ENCODE data around the gene GYPC.

Gene GYPC

DNA sequence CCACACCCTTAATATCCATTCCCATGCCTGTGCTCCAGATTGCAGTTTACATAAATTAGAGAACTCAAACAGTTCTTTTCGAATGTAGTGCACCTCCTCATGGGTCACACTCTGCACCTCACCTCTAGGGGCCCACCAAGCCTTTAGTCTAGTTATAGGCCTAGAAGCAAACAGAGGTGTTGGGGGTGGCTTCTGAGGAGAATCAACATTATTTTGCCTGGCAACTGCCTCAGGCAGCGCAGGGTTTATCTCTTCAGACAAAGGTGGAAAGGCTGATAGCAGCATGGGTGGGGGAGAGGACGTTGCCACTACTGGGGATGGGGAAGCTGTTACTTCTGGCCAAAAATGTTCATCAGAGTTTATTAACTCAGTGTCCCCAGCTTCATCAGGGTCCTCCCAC, 5.0 kb upstream of the GYPC start:
- no peak for DNase-seq (ENCODE audit: low read depth)

DNA sequence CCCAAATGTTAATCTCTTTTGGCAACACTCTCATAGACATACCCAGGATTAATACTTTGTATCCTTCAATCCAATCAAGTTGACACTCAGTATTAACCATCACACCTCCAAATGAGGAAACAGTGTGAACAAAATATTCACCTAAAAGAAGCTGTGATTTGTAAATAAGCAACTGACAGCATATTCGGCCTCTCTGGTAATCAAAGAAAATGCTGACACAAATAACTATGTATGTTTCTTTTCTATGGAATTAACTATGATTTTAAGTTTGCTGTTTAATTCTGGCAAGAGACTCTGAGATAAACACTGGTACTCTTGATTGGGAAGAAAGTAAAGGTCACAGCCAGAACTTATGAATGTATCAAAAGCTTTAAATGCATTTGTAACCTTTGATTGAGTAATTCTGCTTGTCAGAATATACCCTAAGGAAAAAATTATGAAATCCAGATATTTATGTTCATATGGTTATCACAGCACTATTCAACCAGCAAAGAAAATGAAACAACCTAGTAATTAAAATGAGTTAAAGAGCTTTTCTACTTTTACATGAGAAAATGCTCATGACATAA, 3.6 kb upstream of the GYPC start:
- DNase-seq (ENCODE audit: low read depth) = no peak

DNA sequence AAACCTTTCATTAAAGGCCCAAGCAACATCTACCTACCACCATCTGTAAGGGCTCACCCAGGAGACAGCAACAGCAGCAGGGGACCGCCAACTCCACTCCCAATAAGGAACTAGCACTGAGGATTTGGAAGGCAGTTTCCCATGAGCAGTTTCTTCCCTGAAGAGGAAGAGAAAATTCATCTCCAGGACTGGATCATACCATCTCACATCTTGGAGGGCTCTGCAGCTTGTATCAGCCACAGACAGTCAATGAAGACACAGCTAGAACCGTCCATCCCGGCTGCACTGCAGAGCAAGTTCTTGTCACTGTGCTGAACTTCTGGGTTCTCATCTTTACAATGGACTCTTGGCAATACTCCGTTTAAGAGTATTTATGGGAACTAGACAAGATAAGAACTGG, 2.8 kb upstream of the GYPC start:
- DNase-seq (ENCODE audit: low read depth) = no peak

DNA sequence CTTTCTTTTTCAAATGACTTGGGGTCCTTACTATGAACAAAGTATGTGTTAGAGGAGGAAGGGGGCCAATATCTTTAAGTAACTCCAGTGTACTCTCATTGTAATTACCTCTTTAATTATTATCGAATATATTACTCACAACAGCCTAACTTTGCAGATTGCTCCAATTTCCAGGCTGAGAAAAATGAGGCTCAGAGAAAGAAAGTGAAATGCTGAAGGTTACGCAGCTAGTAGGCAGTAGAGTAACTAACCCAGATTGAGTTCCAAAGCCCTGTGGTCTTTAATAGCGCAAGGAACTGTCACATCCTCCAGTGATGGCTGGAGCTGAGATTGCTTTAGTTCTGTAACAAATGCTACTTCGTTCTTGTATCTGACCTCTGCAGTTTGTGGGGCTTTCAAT, 2.2 kb upstream of the GYPC start:
- no peak for DNase-seq (ENCODE audit: low read depth)

DNA sequence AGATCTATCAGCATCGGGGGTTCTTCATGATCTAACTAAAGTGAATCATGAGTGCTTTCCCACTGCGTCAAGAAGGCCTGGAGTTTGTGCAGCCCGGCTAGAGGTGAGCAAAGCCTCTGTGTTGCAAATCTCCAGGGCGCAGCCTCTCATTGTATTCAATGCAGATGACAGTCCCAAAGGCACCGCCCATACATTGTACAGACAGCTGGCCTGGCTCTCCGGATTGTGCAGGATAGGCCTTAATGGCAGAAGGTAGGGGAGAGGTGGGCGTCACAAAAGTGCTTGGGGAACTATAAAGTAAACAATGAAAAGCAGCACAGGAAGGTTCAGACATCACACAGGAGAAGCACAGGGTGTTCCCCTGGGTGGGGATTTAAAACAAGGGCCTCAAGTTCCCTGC, 907 bp upstream of the GYPC start:
- DNase-seq (ENCODE audit: low read depth) = no peak

DNA sequence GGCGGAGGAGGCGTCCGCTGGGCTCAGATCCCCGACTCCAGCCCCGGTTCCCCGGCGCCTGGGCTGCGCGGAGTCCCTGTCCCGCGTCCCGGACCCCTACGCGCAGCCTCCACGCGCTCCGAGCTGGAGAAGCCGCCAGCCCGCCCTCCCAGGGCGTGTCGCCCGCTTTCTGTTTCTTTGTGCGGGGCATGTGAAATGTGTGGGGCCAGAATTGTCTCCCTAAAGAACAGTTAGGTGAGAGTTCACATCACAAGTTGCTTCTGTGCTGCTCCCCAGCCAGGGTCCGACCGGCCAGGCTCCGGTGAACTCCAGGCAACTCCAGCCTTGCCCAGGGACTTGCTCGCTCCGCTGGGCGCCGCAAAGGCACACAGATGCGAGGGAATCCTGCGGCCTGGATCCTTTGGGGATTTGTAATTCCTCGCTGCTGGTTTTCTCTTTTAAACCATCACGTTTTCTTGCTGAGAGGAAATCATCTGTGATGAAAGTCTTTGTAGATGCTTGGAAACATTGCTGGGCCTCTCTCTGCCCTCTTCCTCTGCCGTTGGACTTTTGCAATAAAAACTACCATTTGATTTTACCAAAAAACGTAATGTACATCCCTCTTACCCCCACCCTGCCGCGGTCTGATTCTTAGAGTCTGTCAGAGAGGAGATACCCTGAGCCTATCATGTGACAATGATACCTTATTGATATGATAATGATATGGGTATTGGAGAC, 631 bp downstream of the GYPC start:
- DNase-seq (ENCODE audit: low read depth) = peak; percentile 35

DNA sequence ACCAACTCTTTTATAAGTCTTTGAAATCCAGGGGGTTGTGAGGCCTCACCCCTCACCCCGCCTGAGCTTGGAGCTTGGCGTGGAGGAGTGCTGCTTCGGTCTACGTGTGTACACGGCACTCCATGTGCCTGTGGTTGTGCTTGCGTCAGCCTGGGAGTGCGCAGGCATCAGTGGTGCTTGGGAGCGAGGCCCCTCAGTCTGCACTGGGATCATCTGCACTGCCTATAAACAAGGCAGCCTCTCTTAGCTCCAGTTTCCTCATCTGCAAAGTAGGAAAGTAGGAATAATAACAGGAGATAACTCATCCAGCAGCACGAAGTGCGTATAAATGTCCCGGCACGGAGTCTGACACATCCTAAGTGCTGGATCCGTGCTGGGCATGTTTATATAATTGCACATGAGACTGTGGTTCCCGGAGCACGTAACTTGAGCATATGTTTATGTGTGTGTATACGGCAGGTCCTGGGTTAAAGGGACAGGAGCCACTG, 1.2 kb downstream of the GYPC start:
- peak; percentile 76 for DNase-seq (ENCODE audit: low read depth)

DNA sequence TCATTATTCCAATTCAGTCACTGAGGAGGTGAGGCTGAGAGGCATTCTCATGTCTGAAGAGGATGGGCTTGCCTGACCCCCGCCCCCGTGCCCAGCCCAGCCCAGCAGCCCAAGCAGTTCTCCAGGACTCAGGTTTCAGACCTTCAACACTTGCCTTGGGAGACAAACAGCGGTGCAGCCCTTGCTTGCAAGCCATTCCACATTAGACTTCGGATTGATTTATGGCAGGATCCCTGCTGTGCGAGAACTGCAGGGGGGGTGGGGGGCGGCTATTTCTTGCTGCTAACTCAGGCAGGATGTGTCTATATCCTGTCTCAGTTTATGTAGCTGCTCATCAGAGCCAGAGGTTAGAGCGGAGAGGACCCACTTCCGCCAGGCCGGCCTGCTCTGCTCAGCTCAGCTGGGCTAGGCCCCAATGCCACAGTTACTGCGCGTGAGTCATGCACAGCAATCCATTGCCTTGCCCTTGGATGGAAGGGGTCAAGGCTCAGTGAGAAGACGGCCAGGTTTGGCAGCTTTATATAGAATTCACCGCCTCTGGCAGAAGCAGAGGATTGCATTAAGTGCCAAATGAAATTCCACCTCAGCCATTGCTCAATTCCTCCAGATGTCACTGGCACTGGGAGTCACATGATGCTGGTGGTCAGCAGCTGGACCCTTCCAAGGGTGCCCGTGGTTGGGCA, 1.8 kb downstream of the GYPC start:
- DNase-seq (ENCODE audit: low read depth) = peak; percentile 97

DNA sequence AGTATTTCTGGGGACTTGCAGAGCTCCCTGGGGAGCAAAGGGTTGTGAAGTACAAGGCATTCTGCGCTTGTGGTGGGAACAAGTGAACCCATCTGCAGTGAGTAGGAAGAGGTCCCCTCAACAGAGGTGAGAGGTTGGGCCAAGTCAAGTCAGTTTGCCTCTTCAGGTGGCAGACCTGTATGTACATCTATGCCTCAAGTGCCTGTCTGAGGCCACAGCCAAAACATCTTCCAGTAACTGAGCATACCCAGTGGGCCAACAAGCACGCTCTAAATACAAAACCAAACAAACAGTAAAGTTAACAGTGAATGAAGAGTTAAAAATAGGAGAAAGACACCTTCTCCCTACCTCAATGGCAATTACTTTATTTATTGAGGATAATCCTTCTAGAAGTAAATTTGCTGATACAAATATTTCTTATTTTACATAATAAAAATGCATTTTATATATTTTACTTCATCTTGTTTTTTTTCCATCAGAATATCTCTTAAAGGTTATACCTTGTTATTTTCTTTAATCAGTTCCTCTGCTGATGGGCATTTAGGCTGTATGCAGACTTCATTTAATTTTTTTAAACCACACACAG, 2.5 kb downstream of the GYPC start:
- DNase-seq (ENCODE audit: low read depth) = no peak

DNA sequence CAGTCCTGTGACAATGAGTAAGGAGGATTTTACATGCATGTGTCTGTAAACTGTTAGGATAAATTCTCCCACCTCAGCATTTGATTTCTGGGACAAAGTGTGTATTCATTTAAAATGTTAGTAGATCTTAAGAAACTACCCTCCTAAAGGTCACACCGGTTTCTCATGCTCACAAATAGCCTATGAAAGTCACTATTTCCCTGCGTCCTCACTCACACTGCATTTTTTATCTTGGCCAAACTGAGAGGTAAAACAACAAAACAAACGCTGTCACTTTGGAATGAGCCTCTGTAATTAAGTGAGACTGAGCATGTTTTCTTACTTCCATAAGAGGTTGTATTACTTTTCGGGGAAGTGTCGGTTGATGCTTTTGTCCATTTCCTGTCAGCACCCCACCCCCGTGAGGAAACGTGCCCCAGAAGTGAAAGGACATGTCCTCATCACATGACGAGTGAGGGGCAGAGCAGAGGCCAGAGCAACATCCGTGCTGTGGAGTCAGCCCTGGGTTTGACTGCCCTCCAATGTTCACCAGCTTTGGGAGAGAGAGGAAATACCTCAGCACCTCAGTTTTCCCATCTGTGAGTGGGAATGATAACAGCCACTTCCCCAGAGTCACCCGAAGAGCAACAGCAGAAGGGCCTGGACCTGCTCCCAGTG, 3.1 kb downstream of the GYPC start:
- no peak for DNase-seq (ENCODE audit: low read depth)

DNA sequence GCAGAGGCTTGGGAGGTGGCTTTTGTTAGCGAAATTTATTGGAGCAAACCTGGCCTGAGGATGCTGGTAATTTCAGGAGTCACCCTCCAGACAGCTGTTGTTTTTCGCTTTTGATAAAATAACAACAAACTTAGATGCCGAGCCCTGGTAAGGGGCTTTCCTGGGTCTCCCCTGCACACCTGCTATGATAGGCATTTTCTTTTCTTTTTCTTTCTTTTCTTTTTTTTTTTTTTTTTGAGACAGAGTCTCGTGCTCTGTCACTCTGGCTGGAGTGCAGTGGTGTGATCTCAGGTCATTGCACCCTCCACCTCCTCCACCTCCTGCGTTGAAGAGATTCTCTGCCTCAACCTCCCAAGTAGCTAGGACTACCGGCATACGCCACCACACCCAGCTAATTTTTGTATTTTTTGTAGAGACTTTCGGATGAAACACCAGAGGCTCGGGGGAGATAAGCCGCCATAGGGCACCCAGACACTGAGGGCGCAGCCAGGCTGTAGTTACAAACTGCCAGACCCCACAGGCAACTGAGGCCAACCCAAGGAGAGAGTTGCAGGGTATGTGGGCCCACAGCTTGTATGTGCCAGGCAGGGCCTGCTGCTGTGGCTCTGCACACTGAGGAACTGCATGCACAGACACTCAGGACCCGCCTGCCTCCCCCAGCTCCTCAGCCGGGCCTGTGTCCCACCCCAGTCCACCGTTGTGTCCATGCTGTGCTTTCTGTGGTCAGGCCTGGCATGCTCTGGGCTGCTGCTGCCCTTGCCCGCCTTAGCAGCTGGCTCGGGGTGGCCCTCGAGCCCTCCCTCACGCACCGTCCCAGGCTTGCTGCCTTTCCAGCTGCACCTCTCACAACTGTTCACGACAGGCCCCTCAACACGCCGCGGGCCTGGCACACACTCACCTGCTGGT, 3.9 kb downstream of the GYPC start:
- no peak for DNase-seq (ENCODE audit: low read depth)

DNA sequence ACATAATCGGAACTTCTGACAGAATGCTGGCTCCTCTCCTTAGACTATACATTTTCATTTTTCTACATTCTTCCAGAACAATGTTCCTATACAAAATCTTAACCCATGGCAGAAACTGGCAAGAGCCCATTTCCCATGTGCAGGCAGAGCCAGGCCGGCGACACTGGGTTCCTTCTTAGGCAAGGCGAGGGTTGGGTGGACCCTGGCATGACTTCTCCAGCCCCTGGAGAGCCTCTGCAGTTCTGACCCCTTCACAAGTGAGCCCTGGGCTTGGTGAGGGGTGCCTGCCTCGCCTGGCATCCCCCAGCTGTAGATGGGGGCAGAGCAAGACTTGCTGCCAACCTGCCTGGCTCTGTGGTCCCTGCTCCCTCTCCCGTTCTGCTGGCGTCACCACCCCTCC, 5.0 kb downstream of the GYPC start:
- DNase-seq (ENCODE audit: low read depth) = no peak

DNA sequence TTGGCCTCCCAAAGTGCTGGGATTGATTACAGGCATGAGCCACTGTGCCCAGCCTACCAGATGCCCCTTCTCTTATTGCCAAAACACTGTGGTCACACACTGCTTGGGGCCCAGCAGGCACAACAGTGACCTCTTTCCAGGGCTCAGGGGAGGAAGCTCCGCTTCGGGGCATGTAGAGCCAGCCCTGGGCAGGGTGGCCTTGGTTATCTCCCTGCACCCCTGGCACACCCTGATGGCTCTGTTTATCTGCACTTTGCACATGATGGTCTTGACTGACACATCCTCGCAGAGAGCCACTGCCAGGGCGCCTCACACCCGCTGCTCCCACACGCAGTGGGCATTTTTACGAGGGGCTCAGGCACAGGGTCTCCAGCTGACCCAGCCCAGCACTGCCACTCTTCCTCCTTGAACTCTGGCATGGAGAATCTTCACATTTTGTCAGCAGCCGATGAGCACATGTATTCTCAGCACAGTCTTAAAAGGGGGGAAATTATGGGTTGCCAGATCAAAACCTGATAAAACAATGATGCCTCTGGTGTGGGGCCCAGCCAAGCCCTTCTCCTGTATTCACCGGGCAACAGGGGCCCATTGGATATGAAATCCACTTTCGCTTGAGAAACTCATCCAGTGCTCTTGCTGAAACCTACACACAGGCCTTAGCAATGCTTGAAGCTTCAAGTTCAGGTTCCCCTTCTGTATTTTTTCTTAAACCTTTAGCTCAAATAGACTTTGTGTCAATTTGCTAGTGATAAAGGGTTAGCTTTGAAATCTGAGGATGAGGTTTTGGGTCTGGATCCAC, 5.9 kb downstream of the GYPC start:
- DNase-seq (ENCODE audit: low read depth) = no peak

DNA sequence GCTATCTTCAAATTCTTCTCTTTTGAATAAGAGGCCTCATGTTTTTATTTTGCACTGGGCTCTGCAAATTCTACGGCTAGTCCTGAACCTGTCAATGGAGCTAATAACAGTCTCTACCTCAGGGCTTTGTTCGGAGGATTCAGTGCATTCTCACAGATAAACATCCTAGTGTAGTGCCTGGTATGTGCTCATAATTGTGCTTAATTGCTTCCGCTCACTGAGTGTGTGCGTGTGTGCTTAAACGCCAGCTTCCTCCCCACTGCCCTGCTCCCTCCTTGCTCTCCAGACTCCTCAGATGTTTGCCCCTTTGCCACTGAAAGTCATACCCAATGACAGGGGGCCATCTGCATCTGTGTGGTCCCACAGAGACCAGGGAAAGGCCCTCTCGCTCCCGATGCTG, 6.7 kb downstream of the GYPC start:
- DNase-seq (ENCODE audit: low read depth) = no peak

DNA sequence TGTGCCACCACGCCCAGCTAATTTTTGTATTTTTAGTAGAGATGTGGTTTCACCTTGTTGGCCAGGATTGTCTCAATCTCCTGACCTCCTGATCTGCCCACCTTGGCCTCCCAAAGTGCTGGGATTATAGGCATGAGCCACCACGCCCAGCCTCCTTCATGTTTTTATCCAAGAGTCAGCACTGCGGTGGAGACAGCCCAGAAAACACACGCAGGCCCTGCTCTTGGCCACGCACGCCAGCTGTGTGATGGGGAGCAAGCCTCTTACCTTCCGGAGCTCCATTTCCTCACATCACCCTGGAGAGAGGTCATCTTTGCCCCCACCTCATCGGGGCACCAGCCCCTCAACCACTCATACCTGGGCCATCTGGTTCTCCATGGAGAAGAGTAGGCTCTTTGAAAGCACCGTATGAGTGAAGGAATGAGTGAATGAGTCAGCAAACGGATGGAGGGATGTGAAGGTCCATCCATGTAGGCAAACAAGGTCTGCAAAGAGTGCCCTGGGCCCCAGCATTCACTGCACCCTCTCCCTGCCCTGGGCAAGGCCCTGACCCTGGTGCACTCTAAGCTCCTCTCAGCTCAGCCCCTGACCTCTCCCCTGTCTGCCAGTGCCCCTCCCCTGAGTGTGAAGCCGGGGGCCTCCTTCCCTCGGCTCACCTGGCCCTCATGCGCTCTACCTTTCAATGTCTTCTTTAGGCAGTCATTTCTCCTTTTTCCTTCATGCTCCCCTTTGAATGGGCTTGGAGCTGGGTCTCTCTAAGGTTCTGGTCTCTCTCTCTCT, 7.4 kb downstream of the GYPC start:
- no peak for DNase-seq (ENCODE audit: low read depth)

DNA sequence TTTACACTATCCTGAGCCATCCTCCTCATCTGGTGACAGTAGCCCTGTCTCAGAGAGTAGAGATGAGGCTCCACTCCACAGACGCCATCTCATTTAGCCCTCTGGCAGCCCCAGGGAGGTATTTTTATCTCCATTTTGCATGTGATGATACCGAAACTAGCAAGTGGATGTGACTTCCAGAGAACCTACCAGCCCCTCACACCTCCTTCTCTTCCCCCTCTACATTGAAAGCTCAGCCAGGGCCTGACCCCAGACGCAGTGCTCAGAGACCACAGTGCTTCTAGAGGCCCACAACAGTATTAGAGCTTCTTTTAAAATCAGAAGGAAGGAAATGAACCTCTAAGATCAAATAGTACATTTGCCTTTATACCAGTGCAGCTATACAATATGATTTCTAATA, 8.3 kb downstream of the GYPC start:
- no peak for DNase-seq (ENCODE audit: low read depth)

DNA sequence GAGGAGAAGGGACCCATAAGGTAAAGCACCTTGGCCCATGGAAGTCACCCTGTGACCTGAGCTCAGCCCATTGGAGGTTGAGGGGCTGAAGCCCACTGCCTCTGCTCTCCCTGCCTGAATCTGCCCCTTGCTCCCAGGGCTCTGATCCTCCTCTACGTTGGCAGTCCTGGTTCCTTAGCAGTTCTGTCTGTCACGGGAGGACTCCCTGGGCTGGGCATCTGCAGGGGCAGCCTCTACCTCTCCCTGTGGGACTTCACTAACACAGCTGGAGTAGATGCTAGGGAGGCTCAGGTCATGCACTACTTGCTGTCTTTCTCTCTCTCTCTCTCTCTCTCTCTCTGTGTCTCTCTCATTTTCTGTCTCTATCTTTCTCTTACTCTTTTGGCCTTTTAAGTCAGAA, 8.7 kb downstream of the GYPC start:
- DNase-seq (ENCODE audit: low read depth) = no peak

DNA sequence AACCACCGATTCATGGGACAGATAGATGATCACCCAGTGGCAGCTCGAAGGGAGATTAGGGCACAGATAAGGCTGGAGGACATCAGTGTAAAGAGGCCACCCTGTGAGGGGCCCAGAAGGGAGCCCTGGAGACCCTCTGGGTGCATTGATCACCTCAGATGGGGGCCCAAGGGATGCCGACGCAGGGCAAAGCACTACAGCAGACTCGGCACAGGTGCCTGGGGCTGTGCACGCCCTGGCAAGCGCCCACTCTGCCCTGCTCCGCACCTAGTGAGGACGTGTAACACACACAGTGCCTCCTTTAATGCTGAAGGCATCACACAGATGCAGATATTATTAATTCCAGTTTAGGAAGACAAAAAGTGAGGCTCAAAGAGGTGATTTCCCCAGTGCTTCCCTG, 9.5 kb downstream of the GYPC start:
- DNase-seq (ENCODE audit: low read depth) = no peak

DNA sequence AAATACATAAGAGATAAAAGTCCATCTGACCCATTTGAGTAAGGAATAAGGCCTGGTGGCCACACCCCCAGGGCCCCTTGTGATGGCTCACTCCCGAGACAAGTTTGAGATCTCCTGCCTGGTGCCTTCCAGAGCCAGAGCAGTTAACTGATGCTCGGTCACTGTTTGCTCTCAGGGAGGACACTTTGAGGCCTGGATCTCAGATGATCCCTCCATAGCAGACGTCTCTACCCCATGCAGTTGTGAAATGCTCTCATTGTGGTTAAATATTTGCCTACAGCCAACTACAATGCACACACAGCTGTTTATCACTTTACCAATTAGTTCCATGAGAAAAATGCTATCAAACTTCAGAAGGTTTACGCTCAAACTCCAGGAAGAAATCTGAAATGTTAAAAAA, 12.3 kb downstream of the GYPC start:
- no peak for DNase-seq (ENCODE audit: low read depth)

DNA sequence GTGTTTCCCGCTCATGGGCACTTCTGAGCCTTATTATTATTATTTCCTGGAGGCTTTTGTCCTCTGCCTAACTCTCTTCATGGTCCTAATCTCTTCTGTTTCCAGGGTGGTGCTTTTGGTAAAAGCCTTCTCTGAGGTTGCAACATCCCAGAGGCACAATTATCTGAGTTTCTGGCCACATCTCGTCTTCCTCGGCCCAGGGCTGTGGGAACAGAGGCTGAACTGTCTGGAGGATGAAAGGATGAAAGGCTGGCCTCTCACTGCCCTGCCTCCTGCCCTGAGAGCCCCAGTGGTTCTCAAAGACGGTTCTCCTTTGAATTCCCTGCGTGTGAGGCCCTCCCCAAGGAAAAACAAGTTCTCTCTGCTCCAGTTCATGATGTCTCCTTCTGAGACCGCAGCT, 13.8 kb downstream of the GYPC start:
- no peak for DNase-seq (ENCODE audit: low read depth)

Measured in HS-27A (cell line).